NT2/D1 (cell line): ENCODE results near the gene LIPN.

Source experiments
- DNase-seq: peaks from one replicate; pipeline ENCODE4 v3.0.0-alpha.2; 2011; ENCODE audit warnings: low read depth, low spot score
- H3K27me3 ChIP-seq: 2 replicates; pipeline ENCODE4 v1.6.0; 2011; ENCODE audit warnings: mild to moderate bottlenecking; ENCODE audit not compliant: insufficient read length, insufficient read depth
- H3K36me3 ChIP-seq: 2 replicates; pipeline ENCODE4 v1.6.1; 2011; ENCODE audit warnings: mild to moderate bottlenecking, low read length, mixed read lengths; ENCODE audit not compliant: insufficient read depth, insufficient read length
- H3K4me1 ChIP-seq: 2 replicates; pipeline ENCODE4 v1.5.1; 2011; ENCODE audit not compliant: insufficient read depth, insufficient read length
- H3K4me3 ChIP-seq: 2 replicates; pipeline ENCODE4 v1.5.1; 2011; ENCODE audit warnings: low read depth; ENCODE audit not compliant: insufficient read length
- H3K9ac ChIP-seq: 2 replicates; pipeline ENCODE4 v1.6.0; 2011; ENCODE audit warnings: low read depth; ENCODE audit not compliant: insufficient read length
- H3K9me3 ChIP-seq: 2 replicates; pipeline ENCODE4 v1.5.1; 2011; ENCODE audit warnings: mild to moderate bottlenecking, low read length; ENCODE audit not compliant: insufficient read depth
- SUZ12 ChIP-seq: IDR thresholded peaks from 2 replicates; pipeline ENCODE4 v1.6.1; 2011; ENCODE audit not compliant: insufficient read length, insufficient read depth; ENCODE audit errors: extremely low read depth
- YY1 ChIP-seq: IDR thresholded peaks from 2 replicates; pipeline ENCODE4 v1.6.1; 2011; ENCODE audit not compliant: insufficient read length, insufficient read depth
- ZNF274 ChIP-seq: IDR thresholded peaks from 2 replicates; pipeline ENCODE4 v1.6.1; 2011; ENCODE audit warnings: mild to moderate bottlenecking, low read depth, low read length

LIPN gene

GRCh38 chr10:88783724-88784123, 23.9 kb downstream of the LIPN start:
- Histone ChIP-seq H3K27me3 (no peaks in the 10 kb centered on the region), H3K9me3 (no peaks in the 10 kb centered on the region), H3K4me1 (no peaks in the 10 kb centered on the region), H3K9ac (no peak overlapping the region), H3K4me3 (no peak overlapping the region), H3K36me3 (no peaks in the 10 kb centered on the region)
- no peak for TF ChIP-seq SUZ12
- TF ChIP-seq ZNF274, result no peak
- TF ChIP-seq YY1, result no peak
- no peak for DNase-seq

GRCh38 chr10:88786032-88786770, 26.4 kb downstream of the LIPN start:
- no peak overlapping the region for H3K4me3 ChIP-seq
- no peaks in the 10 kb centered on the region for H3K9me3 ChIP-seq
- TF ChIP-seq ZNF274, result no peak
- TF ChIP-seq YY1, result no peak
- TF ChIP-seq SUZ12, result no peak
- H3K27me3 ChIP-seq, result no peaks in the 10 kb centered on the region
- no peak overlapping the region for H3K9ac ChIP-seq
- H3K36me3 ChIP-seq, result no peaks in the 10 kb centered on the region
- no peaks in the 10 kb centered on the region for H3K4me1 ChIP-seq
- no peak for DNase-seq

GRCh38 chr10:88787463-88787862, 27.6 kb downstream of the LIPN start:
- TF ChIP-seq YY1 (no peak), SUZ12 (no peak), ZNF274 (no peak)
- Histone ChIP-seq H3K9ac (no peak overlapping the region), H3K9me3 (no peaks in the 10 kb centered on the region), H3K27me3 (no peaks in the 10 kb centered on the region), H3K4me1 (no peaks in the 10 kb centered on the region), H3K36me3 (no peaks in the 10 kb centered on the region), H3K4me3 (no peak overlapping the region)
- no peak for DNase-seq

GRCh38 chr10:88788924-88789323, 29.1 kb downstream of the LIPN start:
- H3K4me3 ChIP-seq, result no peak overlapping the region
- DNase-seq, result no peak
- no peaks in the 10 kb centered on the region for H3K36me3 ChIP-seq
- H3K9ac ChIP-seq, result no peak overlapping the region
- H3K27me3 ChIP-seq, result no peaks in the 10 kb centered on the region
- no peak for TF ChIP-seq SUZ12
- no peak for TF ChIP-seq YY1
- no peak for TF ChIP-seq ZNF274
- no peaks in the 10 kb centered on the region for H3K4me1 ChIP-seq
- no peaks in the 10 kb centered on the region for H3K9me3 ChIP-seq

GRCh38 chr10:88791924-88792323, 32.1 kb downstream of the LIPN start:
- TF ChIP-seq ZNF274, result no peak
- TF ChIP-seq SUZ12, result no peak
- TF ChIP-seq YY1, result no peak
- no peaks in the 10 kb centered on the region for H3K9me3 ChIP-seq
- H3K4me1 ChIP-seq, result no peaks in the 10 kb centered on the region
- H3K9ac ChIP-seq, result no peak overlapping the region
- no peak for DNase-seq
- H3K4me3 ChIP-seq, result no peak overlapping the region
- no peaks in the 10 kb centered on the region for H3K36me3 ChIP-seq
- H3K27me3 ChIP-seq, result no peaks in the 10 kb centered on the region

GRCh38 chr10:88792661-88793060, 32.8 kb downstream of the LIPN start:
- Histone ChIP-seq H3K9ac (no peak overlapping the region), H3K4me3 (no peak overlapping the region), H3K9me3 (no peaks in the 10 kb centered on the region), H3K27me3 (no peaks in the 10 kb centered on the region), H3K4me1 (no peaks in the 10 kb centered on the region), H3K36me3 (no peaks in the 10 kb centered on the region)
- no peak for TF ChIP-seq YY1
- TF ChIP-seq SUZ12, result no peak
- no peak for TF ChIP-seq ZNF274
- no peak for DNase-seq

GRCh38 chr10:88793712-88794299, 34.0 kb downstream of the LIPN start:
- no peak for TF ChIP-seq YY1
- no peak for TF ChIP-seq ZNF274
- no peak for TF ChIP-seq SUZ12
- no peak overlapping the region for H3K4me3 ChIP-seq
- no peaks in the 10 kb centered on the region for H3K36me3 ChIP-seq
- no peaks in the 10 kb centered on the region for H3K9me3 ChIP-seq
- no peak for DNase-seq
- no peaks in the 10 kb centered on the region for H3K27me3 ChIP-seq
- H3K9ac ChIP-seq, result no peak overlapping the region
- no peaks in the 10 kb centered on the region for H3K4me1 ChIP-seq
